GM20000 (cell line): Measurements from ENCODE around the gene ACVR1C.

Experiments
- DNase-seq: peaks from one replicate; pipeline ENCODE4 v3.0.0; 2012; ENCODE audit warnings: low spot score
- TF ChIP-seq, protein P1 (sequence below): IDR thresholded peaks from 2 replicates; pipeline ENCODE4 v1.5.1; 2012; ENCODE audit warnings: mild to moderate bottlenecking, control low read depth; ENCODE audit errors: extremely low read depth, missing control alignments

ACVR1C gene

DNA sequence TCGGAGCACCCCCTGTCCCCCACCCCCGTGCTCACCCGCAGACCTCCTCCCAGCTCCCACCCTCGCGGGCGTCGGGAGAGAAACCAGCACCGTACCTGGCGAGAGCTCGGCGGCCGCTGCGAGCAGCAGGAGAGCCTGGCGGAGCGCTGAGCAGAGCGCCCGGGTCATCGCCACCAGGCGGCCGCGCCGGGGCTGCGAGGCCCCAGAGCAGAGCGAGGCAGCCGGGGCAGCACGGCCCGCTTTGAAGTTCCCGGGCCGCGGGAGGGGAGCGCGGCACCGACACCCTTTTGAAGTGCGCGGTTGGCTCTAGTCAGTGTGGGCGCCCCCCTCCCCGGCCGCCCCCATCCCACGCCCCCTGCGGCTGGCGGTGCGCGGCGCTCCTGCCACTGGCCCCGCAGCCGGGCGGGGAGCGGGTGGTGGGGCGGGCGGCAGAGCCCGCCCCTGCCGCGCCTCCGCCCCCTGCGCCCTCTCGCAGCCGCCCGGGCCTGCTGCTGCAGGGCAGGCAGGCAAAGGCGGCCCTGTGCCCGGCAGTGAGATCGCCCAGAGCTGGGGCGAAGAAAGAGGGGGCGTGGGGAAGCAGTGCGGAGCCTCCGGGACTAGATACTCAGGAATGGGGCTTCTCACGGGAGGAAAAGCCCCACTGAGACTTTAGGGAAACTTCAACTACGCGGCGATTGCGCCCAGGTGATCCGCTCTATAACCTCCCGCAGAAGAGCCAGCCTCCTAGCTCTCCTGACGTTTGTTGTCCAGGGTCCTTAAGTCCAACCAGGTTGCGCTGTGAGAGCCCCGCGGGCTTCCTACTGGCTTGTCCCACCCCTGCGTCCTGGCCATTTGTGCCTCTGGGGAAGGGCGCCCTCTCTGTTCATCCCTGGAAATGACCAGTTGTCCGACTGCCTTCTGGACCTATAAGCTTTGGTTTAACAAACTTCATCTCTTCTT lies at the start of gene ACVR1C:
ACVR1C (minus strand) TSS at position 388 of the 939 bp plus-strand sequence; CDS start at position 168, 220 bp downstream.
- TF ChIP-seq, protein P1, sequence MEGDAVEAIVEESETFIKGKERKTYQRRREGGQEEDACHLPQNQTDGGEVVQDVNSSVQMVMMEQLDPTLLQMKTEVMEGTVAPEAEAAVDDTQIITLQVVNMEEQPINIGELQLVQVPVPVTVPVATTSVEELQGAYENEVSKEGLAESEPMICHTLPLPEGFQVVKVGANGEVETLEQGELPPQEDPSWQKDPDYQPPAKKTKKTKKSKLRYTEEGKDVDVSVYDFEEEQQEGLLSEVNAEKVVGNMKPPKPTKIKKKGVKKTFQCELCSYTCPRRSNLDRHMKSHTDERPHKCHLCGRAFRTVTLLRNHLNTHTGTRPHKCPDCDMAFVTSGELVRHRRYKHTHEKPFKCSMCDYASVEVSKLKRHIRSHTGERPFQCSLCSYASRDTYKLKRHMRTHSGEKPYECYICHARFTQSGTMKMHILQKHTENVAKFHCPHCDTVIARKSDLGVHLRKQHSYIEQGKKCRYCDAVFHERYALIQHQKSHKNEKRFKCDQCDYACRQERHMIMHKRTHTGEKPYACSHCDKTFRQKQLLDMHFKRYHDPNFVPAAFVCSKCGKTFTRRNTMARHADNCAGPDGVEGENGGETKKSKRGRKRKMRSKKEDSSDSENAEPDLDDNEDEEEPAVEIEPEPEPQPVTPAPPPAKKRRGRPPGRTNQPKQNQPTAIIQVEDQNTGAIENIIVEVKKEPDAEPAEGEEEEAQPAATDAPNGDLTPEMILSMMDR: no peak

DNA sequence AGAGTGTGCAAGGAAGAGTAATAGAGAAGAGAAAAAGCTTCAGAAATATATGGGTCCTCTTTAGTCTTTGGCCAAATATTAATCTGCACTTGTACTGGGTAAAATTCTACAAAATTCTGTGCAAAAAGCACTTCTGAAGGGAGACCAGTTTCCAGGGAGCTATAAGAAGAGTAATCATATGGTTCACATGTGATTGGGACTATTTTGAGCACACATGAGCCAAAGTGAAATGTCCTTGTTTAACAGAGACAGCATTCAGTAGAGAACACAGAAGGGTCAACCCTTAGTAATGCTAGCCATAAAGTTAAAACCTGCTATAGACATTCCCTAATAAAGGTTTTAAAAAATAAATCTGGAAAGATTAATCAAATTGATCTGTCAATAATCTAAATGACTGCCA lies 49.3 kb upstream of the ACVR1C start:
- TF ChIP-seq, protein P1: no peak
- DNase-seq: no peak

More for the DNA sequence above, at the start of gene ACVR1C:
- peak; percentile 77 for DNase-seq

DNA sequence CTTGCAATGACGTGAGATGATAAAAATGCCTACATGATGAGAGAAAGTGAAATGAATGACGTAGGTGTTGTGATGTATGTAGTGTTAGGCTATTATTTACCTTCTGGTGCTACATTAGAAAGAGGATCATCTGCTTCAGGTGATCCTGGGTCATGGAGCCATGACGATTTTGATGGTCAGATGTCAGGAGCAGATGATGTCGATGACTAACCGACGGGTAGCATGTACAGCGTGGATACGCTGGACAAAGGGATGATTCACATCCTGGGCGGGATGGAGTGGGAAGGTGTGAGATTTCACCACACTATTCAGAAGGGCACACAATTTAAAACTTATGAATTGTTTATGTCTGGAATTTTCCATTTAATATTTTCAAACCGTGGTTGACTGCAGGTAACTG lies 43.5 kb upstream of the ACVR1C start:
- no peak for DNase-seq

DNA sequence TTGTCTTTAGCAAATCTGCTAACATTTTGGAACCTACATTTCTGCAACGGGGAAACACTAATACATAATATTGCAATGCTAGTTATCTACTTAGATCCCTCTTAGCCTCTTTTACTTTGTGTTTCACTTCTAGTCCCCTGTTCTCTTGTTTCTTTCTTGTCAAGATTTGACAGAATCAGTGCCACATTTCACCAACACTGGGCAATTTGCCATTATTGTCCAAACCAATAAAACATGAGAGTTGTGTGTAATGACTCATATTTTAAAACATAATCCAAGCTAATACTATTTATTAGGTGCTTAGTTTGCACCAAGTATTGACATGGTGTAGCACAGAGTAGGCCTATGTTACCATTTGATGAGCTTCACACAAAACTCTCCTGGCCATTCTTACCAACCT lies 33.7 kb upstream of the ACVR1C start:
- TF ChIP-seq, protein P1: no peak
- DNase-seq: no peak

More for the DNA sequence above, 43.5 kb upstream of the ACVR1C start:
- TF ChIP-seq, protein P1: no peak

DNA sequence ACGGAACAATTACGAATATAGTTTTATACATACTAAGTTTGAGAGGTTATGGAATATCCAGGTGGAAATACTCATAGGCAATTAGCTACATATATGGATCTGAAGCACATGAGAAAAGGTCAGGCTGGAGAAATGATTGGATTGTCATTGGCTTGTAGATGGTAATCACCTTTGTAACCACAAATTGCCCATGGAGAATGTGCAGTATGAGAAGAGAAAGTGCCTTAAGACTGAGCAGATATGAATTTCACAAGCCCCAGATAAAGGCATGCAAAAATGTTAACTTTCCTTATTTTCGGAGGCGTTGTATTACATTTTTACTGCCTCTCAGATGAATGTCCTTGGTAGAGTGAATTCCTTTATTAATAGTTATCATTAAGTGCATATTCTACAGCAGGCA lies 33.1 kb upstream of the ACVR1C start:
- no peak for DNase-seq
- TF ChIP-seq, protein P1: no peak

DNA sequence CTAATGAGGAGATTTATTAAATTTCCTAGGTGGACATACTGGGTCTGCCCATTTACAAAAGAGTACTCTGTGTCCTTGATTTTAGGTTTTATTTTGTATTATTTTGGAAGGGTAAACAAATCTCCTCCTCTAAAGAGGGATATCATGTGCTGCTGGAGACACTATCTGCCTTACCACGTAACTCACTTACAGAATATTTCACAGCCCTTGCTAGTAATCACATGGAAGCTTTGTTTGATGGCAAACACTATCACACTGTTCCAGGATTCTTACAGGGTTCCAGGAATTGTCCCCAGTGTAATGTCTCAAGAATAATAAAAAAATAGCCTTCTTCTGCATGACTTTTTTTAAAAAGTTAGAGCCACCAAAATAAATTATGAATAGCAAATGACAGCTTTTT lies 29.2 kb upstream of the ACVR1C start:
- DNase-seq: no peak
- TF ChIP-seq, protein P1: no peak

DNA sequence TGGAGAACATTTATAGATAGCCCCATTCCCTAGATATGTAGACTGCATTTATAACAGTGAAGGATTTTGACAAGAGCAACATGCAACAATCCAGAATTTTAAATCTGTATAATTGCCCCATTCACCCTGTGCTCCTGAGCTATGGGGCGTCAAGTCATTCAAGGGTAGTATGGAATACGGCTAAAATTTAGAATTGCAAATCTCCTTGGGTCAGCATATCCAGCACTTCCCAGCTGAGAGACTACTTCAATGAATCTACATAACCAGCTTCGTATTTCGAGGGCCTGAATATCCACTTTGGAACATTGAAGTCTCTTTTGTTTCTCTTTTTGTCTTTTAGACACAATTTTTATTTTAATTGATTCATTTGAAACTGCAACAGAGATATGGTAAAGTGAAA lies 28.4 kb upstream of the ACVR1C start:
- TF ChIP-seq, protein P1: no peak
- DNase-seq: no peak
